Gastroesophageal sphincter (tissue), 4 donors: ENCODE results near the gene TRABD2B. TPM values are rescaled to one million over a fixed set of nuclear protein-coding genes. Genes with fewer than 3 reads are reported as not detected.

ENCODE experiments used
- ATAC-seq: fragments of 150-250 bp; one replicate; pipeline ENCODE4 v1.9.1; 2016; ENCODE audit warnings: mild to moderate bottlenecking, moderate library complexity
- H3K27ac ChIP-seq, 4 donors: fragments of 200-600 bp; sonication (generic) in 3 of 4; 1 replicate in 3 of 4; 2 replicates in 1 of 4; pipeline ENCODE4 v1.5.1; 2016 to 2019
- H3K27me3 ChIP-seq: fragments of 200-600 bp; sonication (generic); one replicate; pipeline ENCODE4 v1.5.1; 2019
- H3K36me3 ChIP-seq, 2 donors: fragments of 200-600 bp; sonication (generic); one replicate each; pipeline ENCODE4 v1.5.1; 2019; ENCODE audit warnings: control low read depth in 1 of 2
- H3K4me1 ChIP-seq, 3 donors: fragments of 200-600 bp; sonication (generic); 1 replicate in 2 of 3; 2 replicates in 1 of 3; pipeline ENCODE4 v1.5.1; 2016 to 2019; ENCODE audit warnings: control low read depth in 2 of 3
- H3K4me3 ChIP-seq, 2 donors: fragments of 200-600 bp; sonication (generic); one replicate each; pipeline ENCODE4 v1.5.1; 2019; ENCODE audit warnings: mild to moderate bottlenecking in 1 of 2, moderate library complexity in 1 of 2
- H3K9me3 ChIP-seq, 3 donors: fragments of 200-600 bp; sonication (generic); one replicate each; pipeline ENCODE4 v1.5.1; 2017 to 2019; ENCODE audit warnings: control low read depth in 2 of 3
- CTCF ChIP-seq, 4 experiments: fragments of 200-600 bp in 2 of 4; fragments of 450-650 bp in 2 of 4; sonication (generic) in 1 of 4; IDR thresholded peaks; one replicate each; pipeline ENCODE4 v1.5.1; 2017 to 2019; ENCODE audit warnings: antibody characterized with exemption in 4 of 4, mild to moderate bottlenecking in 2 of 4, moderate library complexity in 2 of 4
- EP300 ChIP-seq: sonication (generic); formaldehyde crosslinking; IDR thresholded peaks from one replicate; pipeline ENCODE4 v1.6.1; 2017; ENCODE audit warnings: antibody characterized with exemption, mild to moderate bottlenecking
- POLR2A ChIP-seq, 2 donors: fragments of 450-650 bp; IDR thresholded peaks; one replicate each; pipeline ENCODE4 v1.6.1; 2017; ENCODE audit warnings: antibody characterized with exemption in 2 of 2, mild to moderate bottlenecking in 2 of 2, moderate library complexity in 1 of 2
- POLR2AphosphoS5 ChIP-seq: sonication (generic); formaldehyde crosslinking; IDR thresholded peaks from one replicate; pipeline ENCODE4 v1.6.1; 2017; ENCODE audit warnings: antibody characterized with exemption
- WGBS, 2 donors: methylation state at CpG; one replicate each; pipeline ENCODE4 v1.1.5; 2018; ENCODE audit warnings: low coverage in 1 of 2; 5-methylcytosine and 5-hydroxymethylcytosine counted together
- total RNA-seq, 4 donors: library from RNA; depleted of rRNA; stranded (reverse); fragments of >200 nt; gene quantifications; one replicate each; pipeline ENCODE4 v1.1.0, GENCODE V29; 2016

TRABD2B gene
- total RNA-seq, 4 donors from 2014 or later: 2.6 to 6.5 (median 3.4) TPM

- Histone ChIP-seq H3K9me3 (no peaks in the 10 kb centered on the region), H3K4me3 (no peak overlapping the region), H3K27ac (no peak overlapping the region), H3K36me3 (peaks cover 0 to 3% of the 10 kb centered on the region in 2 donors), H3K27me3 (no peaks in the 10 kb centered on the region), H3K4me1 (peaks cover 0 to 17% (median 0%) of the 10 kb centered on the region in 3 donors)
- 58% methylated on average over 4 of the region's 11 CpGs; no CpG with 5 or more reads in 1 of the 2 donors for WGBS, 2 donors
- TF ChIP-seq CTCF (IDR thresholded peaks at IDR 0.05) (no peak), POLR2A (IDR thresholded peaks at IDR 0.05) (no peak), EP300 (no peak), POLR2AphosphoS5 (no peak)
- no peak for ATAC-seq
Measured at GRCh38 chr1:47767741-47768100, 229.5 kb downstream of the TRABD2B start.

DNA sequence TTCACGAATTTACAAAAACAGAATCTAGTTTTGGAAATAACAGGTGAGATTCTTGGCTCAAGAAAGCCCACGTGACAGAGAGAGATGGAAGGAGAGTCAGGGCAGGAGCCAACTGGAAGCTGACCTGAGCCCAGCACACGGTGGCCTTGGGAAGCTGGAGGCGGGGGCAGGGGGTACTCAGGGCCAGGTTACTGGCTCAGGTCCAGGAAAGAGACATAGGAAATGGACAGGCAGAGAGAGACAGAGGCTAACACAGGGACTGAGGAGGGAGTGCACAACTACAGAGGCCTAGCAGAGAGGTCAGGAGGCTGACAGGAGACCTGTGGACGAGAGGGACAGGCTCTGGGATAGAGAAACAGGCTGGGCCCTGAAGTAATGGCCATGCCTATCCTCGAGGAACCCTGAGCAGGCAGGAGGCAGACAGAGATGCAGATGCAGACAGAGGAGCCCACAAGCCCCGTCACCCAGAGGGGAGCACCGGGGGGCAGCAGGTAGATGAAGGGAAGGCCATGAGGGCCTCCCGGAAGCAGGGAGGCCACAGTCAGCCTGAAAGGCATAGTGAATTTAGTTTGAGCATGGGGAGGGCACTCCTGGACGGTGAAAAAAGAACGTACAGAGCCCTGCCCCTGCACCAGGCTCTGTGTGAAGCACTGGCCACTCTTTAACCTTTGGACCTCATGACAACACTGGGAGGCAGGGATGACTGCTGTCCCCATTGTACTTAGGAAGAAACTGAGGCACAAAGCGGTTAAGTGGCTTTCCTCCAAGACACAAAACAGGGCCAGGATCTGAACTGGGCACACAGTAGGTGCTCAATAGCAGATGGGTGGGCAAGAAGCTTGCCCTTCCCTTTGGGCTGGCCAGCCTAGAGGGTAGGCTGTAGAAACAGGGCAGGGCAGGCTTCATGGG, 230.1 kb downstream of the TRABD2B start:
- no peak overlapping the region for H3K4me3 ChIP-seq
- H3K27ac ChIP-seq: no peak overlapping the region
- H3K27me3 ChIP-seq: no peaks in the 10 kb centered on the region
- no peak for ATAC-seq
- H3K9me3 ChIP-seq: no peaks in the 10 kb centered on the region
- peaks cover 0 to 3% of the 10 kb centered on the region in 2 donors for H3K36me3 ChIP-seq
- peaks cover 0 to 17% (median 0%) of the 10 kb centered on the region in 3 donors for H3K4me1 ChIP-seq
- TF ChIP-seq CTCF (IDR thresholded peaks at IDR 0.05): no peak
- 82 to 86% methylated on average over 7 of the region's 12 CpGs for WGBS, 2 donors

GRCh38 chr1:47765742-47766485, 231.3 kb downstream of the TRABD2B start:
- peaks cover 0 to 3% of the 10 kb centered on the region in 2 donors for H3K36me3 ChIP-seq
- ATAC-seq: no peak
- no peak overlapping the region for H3K27ac ChIP-seq
- peaks cover 0 to 20% (median 0%) of the 10 kb centered on the region in 3 donors for H3K4me1 ChIP-seq
- H3K9me3 ChIP-seq: no peaks in the 10 kb centered on the region
- H3K4me3 ChIP-seq: no peak overlapping the region
- WGBS, 2 donors: 87 to 88% methylated on average over 2 to 6 of the region's 22 CpGs
- TF ChIP-seq EP300 (no peak), POLR2AphosphoS5 (no peak), POLR2A (IDR thresholded peaks at IDR 0.05) (no peak), CTCF (IDR thresholded peaks at IDR 0.05) (no peak)
- no peaks in the 10 kb centered on the region for H3K27me3 ChIP-seq

GRCh38 chr1:47765236-47765635, 231.9 kb downstream of the TRABD2B start:
- no peak for ATAC-seq
- Histone ChIP-seq H3K27me3 (no peaks in the 10 kb centered on the region), H3K36me3 (peaks cover 0 to 3% of the 10 kb centered on the region in 2 donors), H3K27ac (no peak overlapping the region), H3K4me3 (no peak overlapping the region), H3K9me3 (no peaks in the 10 kb centered on the region), H3K4me1 (peaks cover 0 to 27% (median 0%) of the 10 kb centered on the region in 3 donors)
- TF ChIP-seq POLR2AphosphoS5: no peak
- no peak for TF ChIP-seq CTCF (IDR thresholded peaks at IDR 0.05)
- TF ChIP-seq EP300: no peak
- TF ChIP-seq POLR2A (IDR thresholded peaks at IDR 0.05): no peak
- 80% methylated on average over 2 of the region's 8 CpGs; no CpG with 5 or more reads in 1 of the 2 donors for WGBS, 2 donors
